NCI-H2029 (cell line): ENCODE results near the gene NTNG1.

Source experiments
- DNase-seq: peaks from one replicate; lab custom pipeline; 2025; lab: John Stamatoyannopoulos, UW

The NTNG1 gene

GRCh38 chr1:107407011-107407410 lies 266.2 kb downstream of the NTNG1 start:
- DNase-seq: no peak

GRCh38 chr1:107413546-107413945 lies 272.7 kb downstream of the NTNG1 start:
- no peak for DNase-seq

DNA sequence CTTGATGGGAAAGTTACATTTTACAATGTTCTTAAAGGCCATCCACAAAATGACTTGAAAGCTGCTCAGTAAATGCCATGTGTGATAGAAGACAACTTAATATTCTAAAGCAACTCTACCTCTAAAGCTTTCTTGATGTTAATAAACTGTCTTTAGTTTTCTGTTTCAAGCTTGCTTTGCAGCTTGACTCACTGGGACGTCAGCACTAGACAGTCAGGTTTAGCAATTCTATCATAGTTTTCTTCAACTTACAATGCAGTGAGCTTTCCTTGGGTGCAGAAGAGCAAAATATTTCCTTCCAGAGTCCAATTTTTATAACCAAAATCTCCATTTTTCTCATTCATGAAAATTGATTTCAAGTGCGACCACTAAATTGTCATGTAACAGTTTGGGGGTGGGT lies 273.1 kb downstream of the NTNG1 start:
- DNase-seq: no peak

DNA sequence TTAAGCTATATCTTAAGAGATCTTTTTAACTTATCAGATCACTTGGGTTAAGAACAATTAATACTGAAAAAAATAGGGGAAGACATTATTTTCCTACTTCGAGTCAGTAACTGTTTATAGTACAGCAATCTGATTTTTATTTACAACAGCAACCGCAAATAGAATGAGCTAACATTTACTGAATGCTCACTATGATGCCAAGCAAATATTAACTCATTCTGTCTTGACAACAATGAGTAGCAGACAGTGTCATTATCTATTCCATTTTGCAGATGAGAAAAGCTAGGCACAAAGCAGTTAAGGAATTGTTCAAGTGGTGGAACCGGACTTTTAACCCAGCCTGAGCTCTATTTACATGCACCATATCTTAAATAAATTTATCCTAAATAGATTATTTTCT lies 273.7 kb downstream of the NTNG1 start:
- no peak for DNase-seq

GRCh38 chr1:107415241-107415640 lies 274.4 kb downstream of the NTNG1 start:
- DNase-seq: no peak

DNA sequence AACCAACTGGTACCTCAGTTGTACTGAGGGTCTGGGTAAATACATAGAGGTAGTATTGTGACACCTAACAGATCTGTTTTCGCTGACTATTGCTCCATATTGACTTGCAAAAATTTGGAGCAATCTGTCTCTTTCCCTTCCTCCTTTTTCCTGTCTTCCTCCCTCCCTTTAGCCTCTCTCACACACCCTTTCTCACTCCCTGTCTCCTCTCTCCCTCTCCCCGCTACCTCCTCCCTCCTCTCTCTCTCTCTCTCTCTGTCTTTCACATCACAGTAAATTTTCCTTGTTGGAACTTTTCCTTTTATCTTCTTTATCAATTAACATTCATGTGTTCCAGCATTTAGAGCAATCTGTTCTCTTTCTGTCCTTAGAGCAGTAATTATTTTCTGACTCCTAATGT lies 278.2 kb downstream of the NTNG1 start:
- DNase-seq: no peak

DNA sequence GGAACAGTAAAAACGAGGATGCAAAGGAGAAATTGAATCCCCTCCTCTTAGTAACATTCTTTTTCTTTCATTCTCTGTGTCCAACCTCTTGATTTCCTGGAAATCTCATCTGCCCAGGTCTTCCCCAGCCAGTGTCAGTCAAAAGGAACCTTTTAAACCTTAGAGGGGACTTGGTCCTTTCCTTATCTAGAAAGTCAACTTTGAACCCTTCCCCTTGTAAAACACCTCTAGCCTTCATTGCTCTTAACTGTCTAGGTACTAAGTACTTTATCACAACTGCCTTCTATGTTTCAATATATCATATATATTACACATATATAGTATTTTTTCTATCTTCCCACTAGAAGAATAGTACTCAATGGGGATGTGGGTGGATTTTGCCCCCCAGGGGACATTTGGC lies 282.1 kb downstream of the NTNG1 start:
- DNase-seq: no peak

DNA sequence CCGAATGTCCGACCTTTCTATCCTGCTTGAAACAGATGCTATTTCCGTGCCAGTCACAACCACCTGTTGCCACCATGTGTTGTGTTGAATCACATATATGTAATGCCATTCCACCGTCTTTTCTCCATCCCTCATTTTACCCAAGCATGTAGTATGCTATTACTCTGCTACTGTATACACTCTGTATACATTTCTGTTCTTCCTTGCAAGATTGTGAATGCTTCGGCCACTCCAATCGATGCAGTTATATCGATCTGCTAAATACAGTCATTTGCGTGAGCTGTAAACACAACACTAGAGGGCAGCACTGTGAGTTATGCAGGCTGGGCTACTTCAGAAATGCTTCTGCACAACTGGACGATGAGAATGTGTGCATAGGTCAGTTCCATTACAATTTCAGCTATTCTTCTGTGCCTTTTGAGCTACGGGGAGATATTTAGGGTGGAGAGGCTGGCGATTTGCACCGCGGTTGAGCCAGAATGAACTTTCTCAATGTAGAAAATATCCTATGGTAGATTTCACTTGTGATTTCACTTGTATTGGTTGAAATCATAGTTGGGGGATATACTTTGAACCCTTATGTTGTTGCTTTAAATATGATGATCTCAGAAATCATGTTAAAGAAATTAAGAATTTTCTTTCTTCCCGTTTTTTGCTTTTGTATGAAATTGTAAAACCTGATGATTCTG lies 289.8 kb downstream of the NTNG1 start:
- DNase-seq: peak; percentile 17

GRCh38 chr1:107432108-107432507 lies 291.3 kb downstream of the NTNG1 start:
- DNase-seq: no peak

DNA sequence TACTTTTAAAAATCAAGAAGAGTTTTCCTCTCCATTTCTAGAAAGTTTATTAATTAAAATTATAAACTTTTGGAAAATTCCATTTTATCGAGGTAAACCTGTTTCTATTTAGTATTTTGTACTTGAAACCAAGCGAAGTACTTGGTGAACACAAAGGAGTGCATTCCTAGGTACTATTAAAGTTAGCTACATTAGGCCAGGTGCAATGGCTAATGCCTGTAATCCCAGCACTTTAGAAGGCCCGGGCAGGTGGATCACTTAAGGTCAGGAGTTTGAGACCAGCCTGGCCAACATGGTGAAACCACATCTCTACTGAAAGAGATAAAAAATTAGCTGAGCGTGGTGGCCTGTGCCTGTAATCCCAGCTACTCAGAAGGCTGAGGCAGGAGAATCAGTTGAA lies 292.2 kb downstream of the NTNG1 start:
- no peak for DNase-seq

GRCh38 chr1:107433635-107434360 lies 293.0 kb downstream of the NTNG1 start:
- DNase-seq: no peak

- DNase-seq: no peak
These were observed 293.5 kb downstream of the NTNG1 start for GRCh38 chr1:107434361-107434693.

DNA sequence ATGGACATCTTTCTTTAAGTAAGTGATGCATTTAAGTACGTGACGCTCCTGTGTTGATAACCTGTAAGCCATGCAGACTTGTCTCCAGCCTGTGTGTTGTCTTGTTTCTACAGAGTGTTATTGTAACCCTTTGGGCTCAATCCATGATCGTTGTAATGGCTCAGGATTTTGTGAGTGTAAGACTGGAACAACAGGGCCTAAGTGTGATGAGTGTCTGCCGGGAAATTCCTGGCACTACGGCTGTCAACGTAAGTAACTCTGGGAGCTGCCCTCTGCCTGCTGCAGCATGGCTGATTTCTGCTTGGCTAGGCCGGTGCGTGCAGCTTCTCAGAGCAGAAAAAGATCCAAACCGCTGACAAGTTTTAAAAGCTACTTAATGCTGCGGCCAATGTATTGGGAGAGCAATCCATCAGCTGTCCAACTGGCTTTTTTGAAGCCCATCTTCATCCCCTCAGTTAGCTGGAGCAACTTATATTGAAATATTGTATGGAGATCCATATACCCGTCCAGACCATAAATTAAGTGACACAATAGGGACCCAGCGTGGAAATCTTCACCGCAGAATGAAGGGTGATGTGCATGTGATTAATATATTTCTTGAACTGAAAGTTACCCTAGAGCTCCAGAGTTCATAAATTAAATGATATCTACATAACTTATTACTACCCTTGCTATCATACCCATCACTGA lies 295.9 kb downstream of the NTNG1 start:
- DNase-seq: no peak

DNA sequence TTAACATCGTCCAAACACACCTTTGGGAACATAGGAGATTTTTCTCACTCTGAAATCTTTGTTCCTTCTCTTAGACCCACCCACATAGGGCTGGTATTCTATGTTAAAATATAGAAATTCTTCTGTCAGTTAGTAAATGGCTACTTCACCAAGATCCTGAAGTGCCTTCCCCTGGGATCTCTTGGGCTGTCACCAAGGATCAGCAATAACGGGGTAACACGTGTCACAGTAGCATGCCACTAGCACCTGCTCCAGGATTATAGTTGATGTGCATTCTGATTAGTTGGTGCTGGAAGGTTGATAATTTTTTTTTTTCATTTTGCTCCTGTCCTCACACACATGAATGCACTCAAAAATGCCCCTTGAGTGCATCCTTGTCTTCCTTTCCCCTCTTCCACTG lies 298.7 kb downstream of the NTNG1 start:
- no peak for DNase-seq

GRCh38 chr1:107442551-107442950 lies 301.7 kb downstream of the NTNG1 start:
- no peak for DNase-seq

DNA sequence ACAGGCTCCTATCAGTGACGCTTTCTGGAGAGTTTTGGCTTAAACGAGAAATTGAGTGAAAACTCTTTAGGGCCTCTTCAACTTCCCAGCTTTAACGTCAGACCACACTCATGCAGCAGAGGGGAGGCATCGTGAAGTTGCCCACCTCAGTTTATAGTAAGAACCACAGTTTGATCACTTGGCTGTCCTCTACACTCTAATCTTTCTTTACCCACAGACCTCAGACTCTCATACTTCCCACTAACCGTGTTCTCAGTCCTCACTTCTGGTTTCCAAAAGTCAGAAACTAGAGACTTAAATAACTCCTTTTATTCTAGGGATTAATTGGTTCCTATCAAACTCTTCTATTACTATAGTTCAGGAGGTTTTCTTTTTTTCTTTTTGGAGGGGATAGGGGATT lies 302.2 kb downstream of the NTNG1 start:
- DNase-seq: no peak

DNA sequence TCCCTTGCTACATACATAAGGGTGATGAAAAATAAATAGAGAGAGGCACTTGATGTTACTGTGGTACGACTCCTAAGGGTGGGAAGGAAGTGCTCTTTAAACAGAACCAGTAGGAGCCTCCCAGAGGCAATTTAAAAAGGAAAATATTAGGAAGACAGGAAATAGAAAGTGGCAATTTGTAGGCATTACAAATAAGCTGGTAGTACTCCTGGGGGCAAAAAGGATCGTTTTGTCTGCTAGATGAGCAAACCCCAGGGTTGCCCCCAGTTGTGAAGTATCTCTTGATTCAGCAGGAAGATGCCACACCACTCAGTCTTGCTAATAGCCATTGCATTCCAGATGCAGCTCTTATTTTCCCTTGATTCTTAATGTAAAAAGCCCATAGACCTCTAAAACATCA lies 303.0 kb downstream of the NTNG1 start:
- no peak for DNase-seq

DNA sequence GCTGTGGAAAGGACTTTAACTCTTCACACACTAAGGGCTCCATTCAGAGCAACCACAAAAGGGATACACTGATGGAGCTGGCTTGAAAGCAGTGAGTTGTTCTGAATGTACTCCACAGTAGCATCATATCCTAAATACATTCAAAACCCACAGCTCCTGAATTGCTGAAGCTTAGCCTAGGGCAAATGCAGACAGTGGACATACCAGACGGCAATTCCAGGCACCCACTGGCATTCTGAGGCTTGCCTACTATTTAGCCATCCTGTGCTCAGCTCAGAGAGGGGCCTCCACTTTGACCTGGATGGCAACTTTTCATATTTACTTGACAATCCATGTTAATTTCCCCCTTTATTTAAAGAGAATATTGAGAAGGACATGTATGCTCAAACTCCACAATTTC lies 303.5 kb downstream of the NTNG1 start:
- no peak for DNase-seq

DNA sequence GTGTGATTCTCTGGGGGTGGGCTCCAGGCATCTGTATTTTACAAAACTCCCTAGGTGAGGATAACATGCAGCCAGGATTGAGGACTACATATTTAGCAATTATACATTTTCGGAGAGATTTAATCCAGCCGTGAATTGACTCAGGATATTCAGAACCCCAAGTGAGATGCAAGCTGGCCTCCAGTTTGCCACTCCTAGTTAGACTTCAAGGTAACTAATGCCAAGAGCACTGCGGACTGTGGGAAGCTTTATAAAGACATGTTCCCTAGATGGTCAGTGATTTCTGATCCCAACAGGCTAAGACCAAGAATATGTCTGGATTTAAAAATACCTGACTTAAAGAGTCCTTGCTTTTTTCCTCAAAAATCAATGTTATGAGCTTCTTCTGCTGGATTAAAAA lies 308.5 kb downstream of the NTNG1 start:
- DNase-seq: no peak

GRCh38 chr1:107450899-107451664 lies 310.2 kb downstream of the NTNG1 start:
- no peak for DNase-seq

GRCh38 chr1:107451715-107452114 lies 310.9 kb downstream of the NTNG1 start:
- no peak for DNase-seq

DNA sequence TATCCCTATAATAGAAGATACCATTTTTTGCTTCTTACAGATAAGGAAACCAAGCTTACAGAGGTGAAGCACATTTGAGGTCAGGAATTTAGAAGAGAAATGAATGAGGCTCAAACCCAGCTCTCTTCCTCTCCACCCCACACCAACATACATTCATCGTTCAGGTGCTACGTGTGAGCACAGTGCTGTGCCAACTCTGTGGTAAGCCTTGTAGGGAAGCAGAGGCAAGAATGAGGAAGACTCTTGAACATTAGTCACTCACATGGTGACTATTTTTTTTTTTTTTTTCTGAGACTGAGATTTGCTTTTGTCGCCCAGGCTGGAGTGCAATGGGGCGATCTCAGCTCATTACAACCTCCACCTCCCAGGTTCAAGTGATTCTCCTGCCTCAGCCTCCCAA lies 314.0 kb downstream of the NTNG1 start:
- no peak for DNase-seq

DNA sequence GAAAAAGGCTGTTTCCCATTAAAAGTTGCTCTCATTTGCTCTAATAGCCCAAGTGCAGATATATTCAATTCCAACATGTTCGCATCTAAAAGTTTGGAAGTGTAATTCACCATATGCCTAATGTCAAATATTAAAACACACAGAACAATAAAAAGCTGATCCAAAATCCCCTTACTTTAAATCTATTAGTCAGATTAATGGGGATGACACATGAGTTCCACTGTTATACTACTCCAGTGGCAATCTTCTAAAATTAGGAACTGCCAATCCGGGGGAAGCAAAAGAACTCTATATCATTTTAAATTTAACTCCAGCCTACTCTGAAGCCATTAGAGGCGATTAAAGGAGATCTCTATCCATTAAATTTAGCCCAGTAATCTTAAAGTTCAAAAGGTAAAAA lies 317.1 kb downstream of the NTNG1 start:
- no peak for DNase-seq
